Fibroblast of mammary gland (primary cell): ENCODE data around the gene HAUS3.

Source experiments
- DNase-seq: peaks from one replicate; pipeline ENCODE4 v3.0.0-alpha.2; 2010; ENCODE audit warnings: low read depth
- H3K4me3 ChIP-seq: 2 replicates; pipeline ENCODE4 v1.5.1; 2011; ENCODE audit warnings: low read depth, mild to moderate bottlenecking, low read length, moderate library complexity; ENCODE audit not compliant: control insufficient read depth
- CTCF ChIP-seq: conservative IDR thresholded peaks from 2 replicates; pipeline ENCODE4 v1.5.1; 2011; ENCODE audit warnings: low read depth, low read length, inconsistent platforms; ENCODE audit not compliant: control insufficient read depth, insufficient read depth

HAUS3 gene

GRCh38 chr4:2183394-2183793 lies 58.5 kb downstream of the HAUS3 start:
- H3K4me3 ChIP-seq, result no peak overlapping the region
- TF ChIP-seq CTCF, result no peak
- peak; percentile 20 for DNase-seq

- DNase-seq, result peak; percentile 64
- TF ChIP-seq CTCF, result no peak
- no peak overlapping the region for H3K4me3 ChIP-seq
These were observed 58.9 kb downstream of the HAUS3 start for GRCh38 chr4:2182994-2183393.

- no peak for DNase-seq
- no peak overlapping the region for H3K4me3 ChIP-seq
- no peak for TF ChIP-seq CTCF
These were observed 61.5 kb downstream of the HAUS3 start for GRCh38 chr4:2180410-2180809.

DNA sequence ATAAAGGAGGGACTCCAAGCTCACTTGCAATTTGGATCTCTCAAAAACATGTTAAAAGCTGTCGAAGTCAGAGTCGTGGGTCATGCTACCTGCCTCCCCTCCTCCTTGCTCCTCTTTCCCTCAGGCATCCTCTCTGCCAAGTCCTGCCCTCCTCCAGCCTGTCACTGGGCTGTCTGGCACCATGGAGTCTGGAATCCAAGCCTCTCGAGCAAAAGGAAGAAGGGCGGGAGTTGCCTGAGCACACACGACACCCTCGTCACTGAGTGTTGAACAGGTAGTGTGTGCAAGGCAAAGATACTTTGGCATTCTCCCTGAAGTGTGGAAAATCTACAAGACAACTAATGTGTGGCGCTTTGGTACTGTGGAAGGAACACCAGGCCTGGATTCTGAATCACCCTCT lies 62.2 kb downstream of the HAUS3 start:
- H3K4me3 ChIP-seq, result no peak overlapping the region
- no peak for TF ChIP-seq CTCF

DNA sequence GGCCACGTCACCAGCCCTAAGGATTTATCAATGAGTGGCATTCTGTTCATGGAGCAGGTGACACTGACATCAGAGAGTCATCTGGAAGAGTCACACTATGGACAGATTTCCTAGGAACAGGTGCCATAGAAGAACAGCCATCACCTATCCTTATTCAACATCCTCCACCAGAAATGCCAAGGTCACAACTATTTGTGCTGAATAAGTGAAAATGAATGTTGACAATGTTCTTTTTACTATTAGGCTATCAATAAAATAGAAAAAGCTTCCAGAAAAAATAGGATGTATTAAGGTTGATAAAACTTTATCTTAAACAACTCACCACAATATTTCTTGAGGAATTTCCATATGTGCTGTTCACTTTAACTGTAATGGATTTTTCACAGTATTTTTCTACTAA lies 62.9 kb downstream of the HAUS3 start:
- no peak for TF ChIP-seq CTCF
- no peak for DNase-seq
- no peak overlapping the region for H3K4me3 ChIP-seq

More for the DNA sequence above, 62.2 kb downstream of the HAUS3 start:
- no peak for DNase-seq
